ENCODE measurements around the gene FLRT1.

FLRT1 gene

GRCh38 chr11:64006398-64006797 is 29.3 kb upstream of the FLRT1 start:
- FAIRE-seq: no peak

DNA sequence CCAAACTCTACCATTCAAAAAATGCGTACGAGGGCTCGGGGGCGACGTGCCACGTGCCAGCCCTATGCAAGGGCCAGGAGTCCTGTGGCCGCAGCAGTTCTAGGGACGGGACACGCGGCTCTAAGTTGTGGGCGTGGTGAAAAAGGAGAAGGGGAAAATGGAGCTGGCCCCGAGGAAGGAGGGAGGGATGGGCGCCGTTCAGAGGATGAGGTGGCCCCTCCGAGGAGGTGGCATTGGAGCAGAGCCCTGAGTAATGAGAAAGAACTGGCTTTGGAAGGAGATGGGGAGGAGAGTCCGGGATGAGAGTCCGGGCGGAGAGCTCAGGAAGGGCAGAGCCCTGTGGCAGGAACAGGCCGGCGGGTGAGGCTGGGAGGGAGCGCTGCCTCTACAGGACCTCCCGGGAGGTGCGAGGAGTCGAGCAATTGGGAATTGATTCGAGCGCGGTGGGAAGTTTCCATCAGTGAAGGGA is 28.5 kb upstream of the FLRT1 start:
- no peak for FAIRE-seq

- no peak for FAIRE-seq
These were observed 28.0 kb upstream of the FLRT1 start for GRCh38 chr11:64007629-64008282.

- FAIRE-seq: no peak
These were observed 27.3 kb upstream of the FLRT1 start for GRCh38 chr11:64008283-64008913.

GRCh38 chr11:64008914-64009633 is 26.7 kb upstream of the FLRT1 start:
- FAIRE-seq: no peak

DNA sequence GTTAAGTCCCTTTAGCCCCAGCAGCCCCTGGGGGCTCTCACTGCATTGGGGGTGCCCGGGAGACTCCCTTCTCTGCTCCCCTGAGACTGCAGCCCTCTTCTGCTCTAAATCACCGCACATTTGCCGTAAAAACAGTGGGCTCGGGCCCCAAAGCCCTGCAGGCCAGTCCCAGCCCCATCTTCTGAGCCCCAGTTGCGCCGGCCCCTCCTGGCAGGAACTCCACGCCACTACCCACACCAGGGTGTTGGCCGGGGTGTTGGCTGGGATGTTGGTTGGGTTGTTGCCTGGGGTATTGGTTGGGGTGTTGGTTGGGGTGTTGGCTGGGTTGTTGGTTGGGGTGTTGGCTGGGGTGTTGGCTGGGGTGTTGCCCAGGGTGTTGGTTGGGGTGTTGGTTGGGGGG is 26.0 kb upstream of the FLRT1 start:
- FAIRE-seq: no peak

DNA sequence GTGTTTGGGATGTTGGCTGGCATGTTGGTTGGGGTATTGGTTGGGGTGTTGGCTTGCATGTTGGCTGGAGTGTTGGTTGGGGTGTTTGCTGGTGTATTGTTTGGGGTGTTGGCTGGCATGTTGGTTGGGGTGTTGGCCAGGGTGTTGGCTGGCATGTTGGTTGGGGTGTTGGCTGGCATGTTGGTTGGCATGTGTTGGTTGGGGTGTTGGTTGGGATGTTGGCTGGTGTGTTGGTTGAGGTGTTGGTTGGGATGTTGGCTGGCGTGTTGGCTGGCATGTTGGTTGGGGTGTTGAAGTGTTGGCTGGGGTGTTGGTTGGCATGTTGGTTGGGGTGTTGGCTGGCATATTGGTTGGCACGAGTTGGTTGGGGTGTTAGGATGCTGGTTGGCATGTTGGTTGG is 24.9 kb upstream of the FLRT1 start:
- FAIRE-seq: no peak

DNA sequence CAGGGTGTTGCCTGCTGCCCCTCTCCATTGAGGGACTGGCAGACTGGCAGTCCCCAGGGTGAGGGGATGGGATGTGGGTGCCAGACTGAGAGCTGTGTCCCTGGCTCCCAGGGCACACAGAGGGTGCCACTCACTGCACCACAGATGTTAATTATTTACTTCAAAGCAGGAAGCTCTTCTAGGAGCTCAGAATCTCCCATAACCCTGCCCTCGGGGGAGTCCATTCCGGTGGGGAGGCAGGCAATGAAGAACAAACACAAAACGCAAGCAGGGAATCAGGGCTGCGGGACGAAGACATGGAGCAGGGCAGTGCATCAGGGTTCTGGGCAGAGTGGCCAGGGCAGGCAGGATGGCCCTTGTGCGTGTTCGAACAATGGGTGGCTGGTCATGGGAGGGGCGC is 24.4 kb upstream of the FLRT1 start:
- no peak for FAIRE-seq

DNA sequence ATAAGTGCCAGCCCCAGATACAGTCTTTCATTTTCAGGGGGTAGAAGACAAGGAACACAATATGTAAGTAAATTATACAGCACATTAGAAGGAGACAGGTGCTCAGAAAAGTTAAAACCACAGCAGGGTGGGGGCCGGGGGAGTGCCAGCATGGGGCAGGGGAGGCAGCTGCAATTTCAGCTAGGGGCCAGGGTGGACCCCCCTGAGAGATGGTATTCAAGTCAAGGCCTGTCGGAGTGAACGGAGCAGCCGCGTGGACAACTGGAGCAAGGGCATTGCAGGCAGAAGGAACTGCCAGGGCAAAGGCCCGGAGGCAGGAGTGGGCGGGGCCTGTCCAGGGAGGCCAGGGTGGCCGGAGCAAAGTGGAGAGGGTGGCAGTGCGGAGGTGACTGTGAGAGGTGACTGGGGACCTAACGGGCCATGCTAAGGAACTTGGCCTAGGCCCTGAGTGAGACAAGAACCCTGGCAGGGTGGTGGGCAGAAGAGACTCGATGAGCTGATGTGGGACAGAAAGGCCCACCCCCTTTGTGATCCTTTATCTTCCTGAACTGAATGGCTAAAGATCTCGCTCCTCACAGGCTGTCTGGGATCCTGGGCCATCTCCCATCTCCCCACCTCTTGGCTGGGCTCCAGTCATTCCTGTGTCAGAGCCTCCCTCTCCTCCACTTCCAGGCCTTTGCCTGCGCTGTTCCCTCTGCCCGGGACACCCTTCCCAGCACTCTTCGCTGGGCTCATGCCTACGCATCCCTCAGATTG is 22.4 kb upstream of the FLRT1 start:
- no peak for FAIRE-seq

GRCh38 chr11:64014356-64014755 is 21.4 kb upstream of the FLRT1 start:
- no peak for FAIRE-seq

DNA sequence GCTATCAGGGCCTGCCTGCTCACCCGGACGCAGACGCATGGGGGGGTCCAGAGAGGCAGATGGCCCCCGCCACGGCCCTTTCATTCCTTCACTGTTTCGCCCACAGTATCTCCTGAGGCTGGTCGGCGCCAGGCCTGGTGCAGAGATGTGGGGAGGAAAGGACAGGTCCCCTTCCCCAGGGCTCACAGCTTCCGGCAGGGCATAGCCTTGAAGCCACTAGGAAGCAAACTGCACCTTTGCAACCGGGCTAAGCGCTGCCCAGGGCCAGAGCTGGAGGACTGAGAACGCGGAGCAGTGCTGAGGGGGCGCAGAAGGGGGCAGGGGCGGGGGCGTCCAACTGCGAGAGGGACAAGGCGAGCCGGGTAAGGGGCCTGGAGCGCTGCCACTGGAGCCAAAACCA is 20.2 kb upstream of the FLRT1 start:
- no peak for FAIRE-seq

GRCh38 chr11:64015935-64016845 is 19.5 kb upstream of the FLRT1 start:
- no peak for FAIRE-seq

- FAIRE-seq: no peak
These were observed 17.8 kb upstream of the FLRT1 start for GRCh38 chr11:64017945-64018224.

DNA sequence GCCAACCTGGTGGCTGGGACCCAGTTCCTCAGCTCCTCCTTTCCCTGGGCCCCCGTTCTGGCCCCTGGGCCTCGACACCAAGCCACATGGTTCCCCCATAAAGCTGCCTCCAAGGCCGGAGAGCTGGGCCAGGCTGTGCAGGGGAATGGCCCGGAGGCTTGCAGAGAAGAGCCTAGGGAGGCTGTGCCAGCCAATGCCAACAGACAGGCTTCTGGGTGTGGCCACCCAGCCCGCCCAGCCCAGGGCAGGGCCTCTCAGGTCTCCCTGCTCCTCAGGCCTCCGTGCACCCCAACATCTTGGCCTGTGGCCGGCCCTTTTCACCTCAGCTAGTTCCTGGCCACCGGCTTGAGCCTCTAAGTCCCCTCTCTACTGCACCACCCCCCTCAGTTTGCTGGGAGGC is 17.4 kb upstream of the FLRT1 start:
- FAIRE-seq: no peak

DNA sequence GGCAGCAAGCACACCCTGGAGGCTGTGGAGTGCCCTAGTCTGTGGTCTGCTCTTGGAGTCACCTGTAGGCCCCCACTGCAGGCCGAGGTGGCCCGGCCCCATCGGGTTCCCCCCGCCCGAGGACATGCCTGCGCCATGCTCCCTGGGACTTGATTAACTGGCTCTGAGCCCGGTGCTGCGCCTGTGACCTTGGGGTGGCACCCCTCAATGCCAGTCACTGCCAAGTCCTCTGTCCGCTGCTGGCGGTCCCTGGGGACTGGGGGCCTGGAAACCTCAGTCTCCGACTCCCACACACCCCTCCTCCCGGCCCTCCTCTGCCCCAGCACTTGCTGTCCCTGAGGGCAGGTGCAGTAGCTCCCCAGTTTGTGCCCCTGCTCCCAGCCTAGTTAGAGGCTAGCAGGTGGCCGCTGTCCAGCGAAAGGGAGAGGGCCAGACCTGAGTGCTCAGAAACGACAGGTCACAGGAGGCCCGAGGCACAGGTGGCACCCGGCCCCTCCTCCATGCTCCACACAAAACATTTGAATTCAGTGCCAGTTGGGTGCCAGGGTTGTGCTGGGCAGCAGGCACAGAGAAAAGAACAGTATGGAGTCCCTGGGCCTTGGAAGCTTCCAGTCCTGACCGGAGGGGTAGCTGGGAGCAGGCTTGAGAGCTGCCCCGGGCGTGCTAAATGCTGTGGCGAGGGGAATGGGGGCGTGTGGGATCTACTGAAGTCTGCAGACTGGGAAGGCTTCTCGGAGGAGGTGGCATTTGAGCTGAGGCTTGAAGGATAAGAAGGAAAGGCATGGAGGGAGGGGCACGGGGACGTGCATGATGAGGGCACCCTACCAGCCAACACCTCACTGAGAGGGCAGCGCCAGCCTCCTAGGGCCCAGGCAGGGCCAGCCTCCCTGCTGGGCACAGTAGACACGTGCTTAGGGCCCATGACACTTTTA is 16.4 kb upstream of the FLRT1 start:
- no peak for FAIRE-seq

DNA sequence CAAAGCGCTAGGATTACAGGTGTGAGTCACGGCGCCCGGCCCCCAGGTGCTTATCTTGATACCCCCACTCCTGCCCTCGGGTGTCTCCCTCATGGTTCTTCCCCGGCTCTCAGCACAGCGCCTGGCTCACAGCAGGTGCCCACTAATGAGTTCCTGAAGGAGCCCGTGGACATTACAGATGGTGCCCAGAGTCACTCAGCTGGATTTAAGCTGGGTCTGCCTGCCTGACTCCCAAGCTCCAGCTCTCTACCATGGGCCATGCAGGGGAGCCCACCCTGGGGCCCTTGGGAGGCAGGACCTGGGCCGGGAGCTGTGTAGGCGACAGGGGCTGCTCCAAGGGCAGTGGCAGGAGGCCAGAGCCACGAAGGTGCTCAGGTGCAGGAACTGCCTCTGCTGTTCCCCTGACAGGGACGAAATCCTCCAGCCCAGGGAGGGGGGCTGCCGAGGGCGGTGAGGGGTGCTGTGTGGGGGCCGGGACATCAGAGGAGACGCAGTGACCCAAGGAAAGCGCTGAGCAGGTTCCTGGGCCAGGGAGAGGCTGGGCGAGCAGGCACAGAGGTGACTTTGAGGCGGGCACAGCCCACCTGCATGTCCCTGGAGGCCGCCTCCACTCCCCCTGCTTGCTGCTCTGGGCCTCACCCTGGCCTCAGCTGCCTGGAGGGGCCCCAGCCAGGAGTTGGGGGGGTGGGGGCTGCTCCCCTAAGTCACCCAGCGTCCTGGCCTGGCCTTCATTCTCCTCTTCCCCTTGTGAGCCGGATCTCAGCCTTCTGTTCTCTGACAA is 14.6 kb upstream of the FLRT1 start:
- no peak for FAIRE-seq

- FAIRE-seq: no peak
These were observed 14.0 kb upstream of the FLRT1 start for GRCh38 chr11:64021757-64022093.

DNA sequence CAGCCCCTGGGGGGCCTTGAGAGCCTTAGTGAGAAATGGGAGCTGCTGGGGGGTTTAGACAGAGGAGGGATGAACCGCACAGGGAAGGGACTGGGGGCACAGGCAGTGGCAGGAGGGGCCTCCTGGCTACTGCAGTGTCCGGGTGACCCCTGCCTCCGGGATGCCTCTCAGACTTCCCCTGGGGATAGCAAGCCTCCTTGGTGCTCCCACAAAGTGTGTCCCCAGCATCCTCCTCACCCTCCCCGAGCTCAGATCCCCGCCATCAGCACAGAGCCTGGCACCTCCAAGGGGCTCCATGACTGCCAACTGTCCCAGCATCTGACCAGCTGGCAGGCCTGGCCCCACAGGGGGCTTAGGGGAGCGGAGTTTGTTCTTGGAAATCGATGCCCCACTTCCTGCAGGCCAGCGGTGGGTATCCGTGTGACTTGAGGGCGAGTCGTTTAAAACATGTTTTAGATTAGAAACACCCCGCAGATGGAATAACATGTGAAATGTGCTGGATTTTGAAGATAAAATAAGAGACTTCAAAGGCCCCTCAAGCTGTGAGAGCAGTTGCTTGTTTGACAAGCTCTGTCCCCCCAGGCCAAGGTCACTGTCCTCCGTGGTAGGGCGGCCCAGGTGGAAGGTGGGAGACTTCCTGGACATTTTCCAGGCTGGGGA is 13.5 kb upstream of the FLRT1 start:
- FAIRE-seq: no peak

DNA sequence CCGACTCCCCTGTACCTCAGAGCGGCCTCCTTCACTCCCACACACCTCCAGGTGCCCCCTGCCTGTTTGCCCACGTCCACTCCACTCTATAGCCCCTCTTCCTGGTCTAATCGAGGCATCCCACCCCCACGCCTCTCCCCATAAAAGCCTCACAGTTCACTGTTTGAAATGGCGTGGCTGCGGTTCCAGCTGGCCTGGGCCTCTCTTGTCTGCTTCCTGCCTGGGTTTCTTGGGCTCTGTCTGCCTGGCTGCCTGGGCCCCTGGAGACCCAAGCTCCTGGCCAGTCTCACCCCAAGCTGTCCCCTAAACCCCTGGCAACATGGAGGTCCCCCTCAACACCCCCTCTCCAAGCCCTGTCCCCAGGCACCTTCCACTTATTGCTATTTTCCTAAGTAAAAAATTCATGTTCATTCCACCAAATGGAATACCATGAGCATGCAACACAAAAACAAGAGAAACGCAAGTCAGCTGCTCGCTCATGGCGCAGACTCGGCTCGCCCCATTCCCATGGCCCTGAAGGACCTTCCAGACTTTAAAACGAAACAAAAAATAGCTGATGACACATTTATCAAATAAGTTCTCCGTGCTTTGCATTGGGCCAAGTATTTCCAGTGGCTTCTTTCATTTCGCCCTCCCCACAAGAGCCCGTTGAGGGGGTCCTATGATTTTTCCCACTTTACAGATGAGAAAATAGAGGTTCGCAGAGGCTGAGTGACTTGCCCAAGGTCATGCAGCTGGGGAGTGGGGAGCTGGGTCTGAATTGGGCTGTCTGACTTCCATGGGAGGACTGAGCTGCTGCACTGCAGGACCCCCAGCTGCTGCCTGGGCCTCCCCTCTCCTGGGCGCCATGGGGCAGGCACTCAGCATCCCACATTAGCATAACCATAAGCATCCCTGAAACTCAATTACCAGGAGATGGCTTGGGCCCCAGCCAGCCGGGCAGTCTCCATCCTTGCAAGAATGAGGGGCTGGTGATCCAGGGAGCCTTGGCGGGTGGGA is 11.7 kb upstream of the FLRT1 start:
- no peak for FAIRE-seq
